Right ventricle myocardium inferior (tissue), 1 donor: ENCODE data around the gene ACLY. TPM values are rescaled to one million over a fixed set of nuclear protein-coding genes. Genes with fewer than 3 reads are reported as not detected.
A peak's percentile ranks its signal among the peaks of the same experiment; 100 is the strongest.
"Not testable (repeated sequence)": the region's sequence is repeated elsewhere in the genome, so short reads cannot be mapped to it uniquely, and the experiment has no call there.

Experiments used
- ATAC-seq: fragments of 200-7000 bp; cut with Tn5 transposase; one replicate; pipeline ENCODE4 v1.9.1; 2020; ENCODE audit warnings: mild to moderate bottlenecking, moderate library complexity
- DNase-seq: peaks from one replicate; pipeline ENCODE4 v3.0.0; 2021; ENCODE audit errors: missing footprints
- intact Hi-C: fragments of 100-400 bp; cut with DNase I; formaldehyde crosslinking; loops from one replicate; pipeline ENCODE4 v1.11.0; 2022
- total RNA-seq: library from RNA; stranded (reverse); fragmentation: NEBNext Ultra II Directional; extraction: Animal tissue kit (Norgen Biotek cat#: 25700); gene quantifications from one replicate; pipeline ENCODE4 v1.2.1, GENCODE V29; 2021
- donor health status: DM: no; HTN: yes; CAD: no; lungs with severe emphysema.

Gene ACLY
- total RNA-seq, 1 donor from 2014 or later = 32.3 TPM

GRCh38 chr17:41891135-41892020, 27.4 kb downstream of the ACLY start:
- no peak for DNase-seq

GRCh38 chr17:41888332-41888965, 30.3 kb downstream of the ACLY start:
- no peak for DNase-seq
- intact Hi-C loops = loop anchor here (5.0 kb wide), 1 partner anchor 151 kb away; no protein-coding TSS in a partner anchor
- no peak for ATAC-seq

More at GRCh38 chr17:41891135-41892020, 27.4 kb downstream of the ACLY start:
- intact Hi-C loops = no loop called here
- ATAC-seq = no peak

- no peak for ATAC-seq
- intact Hi-C loops = loop anchor here (5.0 kb wide), 1 partner anchor 148 kb away; no protein-coding TSS in a partner anchor
- no peak for DNase-seq
Measured at GRCh38 chr17:41885733-41886132, 33.0 kb downstream of the ACLY start.

GRCh38 chr17:41882756-41883155, 36.0 kb downstream of the ACLY start:
- ATAC-seq (no peak), DNase-seq (no peak)
- intact Hi-C loops = no loop called here

GRCh38 chr17:41880130-41880529, 38.6 kb downstream of the ACLY start:
- ATAC-seq = no peak
- intact Hi-C loops = no loop called here
- DNase-seq = no peak

- DNase-seq, ATAC-seq, intact Hi-C loops: not testable (repeated sequence)
Measured at GRCh38 chr17:41874293-41874670, 44.5 kb downstream of the ACLY start.

GRCh38 chr17:41873559-41874292, 45.0 kb downstream of the ACLY start:
- DNase-seq (no peak), ATAC-seq (no peak)

GRCh38 chr17:41871789-41872188, 47.0 kb downstream of the ACLY start:
- ATAC-seq (no peak), DNase-seq (no peak)
- intact Hi-C loops = no loop called here

More at GRCh38 chr17:41873559-41874292, 45.0 kb downstream of the ACLY start:
- intact Hi-C loops = no loop called here

GRCh38 chr17:41870627-41871026, 48.1 kb downstream of the ACLY start:
- ATAC-seq (no peak), DNase-seq (no peak)
- intact Hi-C loops = no loop called here

- DNase-seq (no peak), ATAC-seq (no peak)
- intact Hi-C loops = no loop called here
Measured at GRCh38 chr17:41870097-41870496, 48.7 kb downstream of the ACLY start.

GRCh38 chr17:41869426-41869825, 49.3 kb downstream of the ACLY start:
- ATAC-seq (no peak), DNase-seq (no peak)
- intact Hi-C loops = no loop called here

GRCh38 chr17:41868568-41868967, 50.2 kb downstream of the ACLY start:
- DNase-seq = no peak
- ATAC-seq = no peak
- intact Hi-C loops = no loop called here

- intact Hi-C loops = no loop called here
- ATAC-seq (no peak), DNase-seq (no peak)
Measured at GRCh38 chr17:41865596-41865893, 53.2 kb downstream of the ACLY start.

- DNase-seq (peak; percentile 94), ATAC-seq (peak; percentile 99)
- intact Hi-C loops = no loop called here
Measured at GRCh38 chr17:41864836-41865595, 53.7 kb downstream of the ACLY start, which contains the start of gene KLHL11. Gene KLHL11, minus strand, starts transcription at chr17:41865423. Its CDS starts 53 bp downstream, at chr17:41865370.

- intact Hi-C loops = no loop called here
- ATAC-seq = peak; percentile 24
Measured at GRCh38 chr17:41864498-41864835, 54.3 kb downstream of the ACLY start.

GRCh38 chr17:41863074-41863848, 55.5 kb downstream of the ACLY start:
- intact Hi-C loops = no loop called here
- DNase-seq = no peak
- ATAC-seq = no peak

More at GRCh38 chr17:41864498-41864835, 54.3 kb downstream of the ACLY start:
- no peak for DNase-seq

GRCh38 chr17:41860254-41860931, 58.4 kb downstream of the ACLY start:
- intact Hi-C loops = no loop called here
- ATAC-seq (no peak), DNase-seq (no peak)
